Natural killer cell (primary cell): Measurements from ENCODE around the gene STK11IP. TPM values are rescaled to one million over a fixed set of nuclear protein-coding genes. Genes with fewer than 3 reads are reported as not detected.
A peak's percentile ranks its signal among the peaks of the same experiment; 100 is the strongest.

Source experiments
- ATAC-seq, 3 donors: fragments of 150-1000 bp in 2 of 3; fragments of 200-7000 bp in 1 of 3; cut with Tn5 transposase; 1 replicate in 1 of 3; 2 replicates in 2 of 3; pipeline ENCODE4 v1.10.0; 2021; ENCODE audit warnings: mild to moderate bottlenecking in 2 of 3, moderate library complexity in 2 of 3
- DNase-seq, 2 donors: peaks; one replicate each; pipeline versions ENCODE4 v3.0.0 to v3.0.0-alpha.2; 2013 to 2021; ENCODE audit warnings: mixed read lengths in 1 of 2
- H3K27ac ChIP-seq: one replicate; pipeline ENCODE4 v1.5.1; 2013; ENCODE audit warnings: mild to moderate bottlenecking, low read length
- H3K27me3 ChIP-seq: one replicate; pipeline ENCODE4 v1.6.1; 2013; ENCODE audit warnings: low read length; ENCODE audit not compliant: control insufficient read depth, insufficient read depth
- H3K36me3 ChIP-seq: one replicate; pipeline ENCODE4 v1.6.1; 2013; ENCODE audit warnings: low read length; ENCODE audit not compliant: control insufficient read depth, insufficient read depth
- H3K4me1 ChIP-seq: one replicate; pipeline ENCODE4 v1.6.1; 2013; ENCODE audit warnings: low read length; ENCODE audit not compliant: control insufficient read depth, insufficient read depth
- H3K4me3 ChIP-seq: one replicate; pipeline ENCODE4 v1.5.1; 2013; ENCODE audit warnings: low read length
- H3K9me3 ChIP-seq: one replicate; pipeline ENCODE4 v1.6.1; 2013; ENCODE audit warnings: low read length; ENCODE audit not compliant: control insufficient read depth, insufficient read depth
- H3K27ac Mint-ChIP-seq, 2 donors: one replicate each; pipeline ENCODE4 v1.8.0; 2022; ENCODE audit warnings: mild to moderate bottlenecking in 2 of 2, mixed read lengths in 2 of 2, moderate library complexity in 1 of 2
- H3K27me3 Mint-ChIP-seq, 2 donors: one replicate each; pipeline ENCODE4 v1.8.0; 2022; ENCODE audit warnings: low read depth in 2 of 2, mixed read lengths in 2 of 2
- H3K36me3 Mint-ChIP-seq: one replicate; pipeline ENCODE4 v1.8.0; 2022; ENCODE audit warnings: mixed read lengths
- H3K4me1 Mint-ChIP-seq, 2 donors: one replicate each; pipeline ENCODE4 v1.8.0; 2022; ENCODE audit warnings: mixed read lengths in 2 of 2
- H3K4me3 Mint-ChIP-seq: one replicate; pipeline ENCODE4 v1.8.0; 2022; ENCODE audit warnings: mild to moderate bottlenecking, moderate library complexity, mixed read lengths
- H3K9me3 Mint-ChIP-seq, 2 donors: one replicate each; pipeline ENCODE4 v1.8.0; 2022; ENCODE audit warnings: mixed read lengths in 2 of 2
- WGBS: methylation state at CpG from one replicate; pipeline ENCODE4 v1.1.7; 2013; ENCODE audit warnings: missing lambda C conversion rate; ENCODE audit not compliant: insufficient coverage; 5-methylcytosine and 5-hydroxymethylcytosine counted together
- intact Hi-C: fragments of 100-400 bp; cut with micrococcal nuclease; formaldehyde crosslinking; loops from one replicate; pipeline ENCODE4 v1.14.2; 2022
- total RNA-seq, 4 donors: library from RNA; stranded (reverse); fragments of 120-200 nt in 1 of 4; gene quantifications; one replicate each; pipeline versions ENCODE4 v1.2.3 to v1.2.4, GENCODE V29; 2013 to 2022
- TF ChIP-seq, protein P1 (sequence below): fragments of 200-600 bp; IDR thresholded peaks from one replicate; pipeline ENCODE4 v1.8.0; 2022; ENCODE audit warnings: antibody characterized with exemption

Gene STK11IP
- total RNA-seq, 3 donors from 2014 or later (not counting 1 experiment from before 2014, with no cell fraction given) = 56.1 to 76.0 (median 65.2) TPM

DNA sequence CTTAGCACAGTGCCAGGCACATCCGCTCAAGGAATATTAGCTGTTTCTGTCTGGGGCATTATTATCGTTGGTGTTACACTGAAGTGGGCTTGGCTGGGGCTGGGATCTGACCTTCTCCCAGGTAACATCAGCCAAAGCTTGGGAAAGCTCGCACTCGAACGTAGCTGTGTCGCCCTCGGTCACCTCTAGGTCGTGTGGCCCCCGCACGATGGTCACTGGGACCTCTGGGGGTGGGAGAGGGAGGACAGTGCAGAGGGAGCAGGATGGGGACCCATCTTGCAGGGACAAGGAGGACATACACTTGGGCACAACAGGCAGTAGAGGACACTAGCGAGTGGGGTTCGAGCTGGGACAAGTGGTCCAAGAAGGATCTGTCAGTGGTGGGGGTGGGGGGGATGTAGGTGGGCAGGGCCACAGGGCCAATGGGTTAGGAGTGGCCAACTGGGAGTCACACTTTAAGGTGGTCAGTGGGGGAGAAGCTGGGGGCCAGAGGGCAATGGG is 44.1 kb upstream of the STK11IP start:
- H3K27ac Mint-ChIP-seq = no peak overlapping the region

GRCh38 chr2:219554350-219554749 is 43.3 kb upstream of the STK11IP start:
- Mint-ChIP-seq H3K4me3 (no peak overlapping the region), H3K9me3 (no peaks in the 10 kb centered on the region), H3K36me3 (no peaks in the 10 kb centered on the region), H3K27ac (no peak overlapping the region), H3K27me3 (peaks cover 8 to 22% of the 10 kb centered on the region in 2 donors), H3K4me1 (peaks cover 5 to 17% of the 10 kb centered on the region in 2 donors)
- ATAC-seq (no peak), DNase-seq (no peak)
- Histone ChIP-seq H3K9me3 (no peaks in the 10 kb centered on the region), H3K36me3 (no peaks in the 10 kb centered on the region), H3K27ac (no peak overlapping the region), H3K4me3 (no peak overlapping the region), H3K4me1 (peaks cover 20% of the 10 kb centered on the region), H3K27me3 (peaks cover 28% of the 10 kb centered on the region)
- TF ChIP-seq, protein P1, sequence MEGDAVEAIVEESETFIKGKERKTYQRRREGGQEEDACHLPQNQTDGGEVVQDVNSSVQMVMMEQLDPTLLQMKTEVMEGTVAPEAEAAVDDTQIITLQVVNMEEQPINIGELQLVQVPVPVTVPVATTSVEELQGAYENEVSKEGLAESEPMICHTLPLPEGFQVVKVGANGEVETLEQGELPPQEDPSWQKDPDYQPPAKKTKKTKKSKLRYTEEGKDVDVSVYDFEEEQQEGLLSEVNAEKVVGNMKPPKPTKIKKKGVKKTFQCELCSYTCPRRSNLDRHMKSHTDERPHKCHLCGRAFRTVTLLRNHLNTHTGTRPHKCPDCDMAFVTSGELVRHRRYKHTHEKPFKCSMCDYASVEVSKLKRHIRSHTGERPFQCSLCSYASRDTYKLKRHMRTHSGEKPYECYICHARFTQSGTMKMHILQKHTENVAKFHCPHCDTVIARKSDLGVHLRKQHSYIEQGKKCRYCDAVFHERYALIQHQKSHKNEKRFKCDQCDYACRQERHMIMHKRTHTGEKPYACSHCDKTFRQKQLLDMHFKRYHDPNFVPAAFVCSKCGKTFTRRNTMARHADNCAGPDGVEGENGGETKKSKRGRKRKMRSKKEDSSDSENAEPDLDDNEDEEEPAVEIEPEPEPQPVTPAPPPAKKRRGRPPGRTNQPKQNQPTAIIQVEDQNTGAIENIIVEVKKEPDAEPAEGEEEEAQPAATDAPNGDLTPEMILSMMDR = no peak
- intact Hi-C loops = no loop called here
- WGBS = 93% methylated on average over 15 of the region's 15 CpGs

More for the DNA sequence above, 44.1 kb upstream of the STK11IP start:
- H3K4me3 ChIP-seq = no peak overlapping the region
- H3K27ac ChIP-seq = no peak overlapping the region
- peak overlapping the region; percentile 45 for H3K4me3 Mint-ChIP-seq
- peaks cover 28% of the 10 kb centered on the region for H3K27me3 ChIP-seq
- intact Hi-C loops = loop anchor here (2.0 kb wide), 1 partner anchor 45 kb away; no protein-coding TSS in a partner anchor
- peaks cover 20% of the 10 kb centered on the region for H3K4me1 ChIP-seq
- no peaks in the 10 kb centered on the region for H3K9me3 Mint-ChIP-seq
- no peaks in the 10 kb centered on the region for H3K36me3 Mint-ChIP-seq
- peaks cover 8 to 22% of the 10 kb centered on the region in 2 donors for H3K27me3 Mint-ChIP-seq
- TF ChIP-seq, protein P1 = no peak
- H3K4me1 Mint-ChIP-seq = peaks cover 5 to 17% of the 10 kb centered on the region in 2 donors
- H3K9me3 ChIP-seq = no peaks in the 10 kb centered on the region
- no peaks in the 10 kb centered on the region for H3K36me3 ChIP-seq
- 88% methylated on average over 12 of the region's 12 CpGs for WGBS
- ATAC-seq (no peak), DNase-seq (no peak)

- ATAC-seq (no peak), DNase-seq (no peak)
- Mint-ChIP-seq H3K27ac (no peak overlapping the region), H3K9me3 (no peaks in the 10 kb centered on the region), H3K4me1 (peaks cover 5 to 15% of the 10 kb centered on the region in 2 donors), H3K4me3 (no peak overlapping the region), H3K36me3 (no peaks in the 10 kb centered on the region), H3K27me3 (peaks cover 8 to 19% of the 10 kb centered on the region in 2 donors)
- Histone ChIP-seq H3K36me3 (no peaks in the 10 kb centered on the region), H3K4me3 (no peak overlapping the region), H3K27ac (no peak overlapping the region), H3K4me1 (peaks cover 20% of the 10 kb centered on the region), H3K9me3 (no peaks in the 10 kb centered on the region), H3K27me3 (peaks cover 28% of the 10 kb centered on the region)
- TF ChIP-seq, protein P1 = no peak
- 90% methylated on average over 20 of the region's 20 CpGs for WGBS
- intact Hi-C loops = no loop called here
Observed at GRCh38 chr2:219555956-219556355, 41.7 kb upstream of the STK11IP start.

DNA sequence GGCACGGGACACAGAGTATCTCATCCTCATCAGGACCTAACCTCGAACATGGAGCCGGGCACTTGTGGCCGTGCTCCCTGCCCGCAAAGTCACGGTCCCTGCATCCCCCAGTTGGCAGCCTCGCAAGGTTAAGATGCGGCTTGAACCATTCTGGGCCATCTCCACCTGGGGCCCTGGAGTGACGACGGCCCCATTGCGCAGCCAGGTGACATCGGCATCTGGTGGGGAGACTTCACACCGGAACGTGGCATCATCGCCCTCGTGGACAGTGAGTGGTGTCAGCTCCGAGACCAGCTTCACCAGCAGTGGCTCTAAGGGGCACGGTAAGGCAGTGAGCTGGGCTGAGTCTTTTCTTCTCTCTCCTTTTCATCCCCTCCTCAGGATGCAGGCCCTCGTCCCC is 41.2 kb upstream of the STK11IP start:
- Mint-ChIP-seq H3K4me1 (peaks cover 5 to 12% of the 10 kb centered on the region in 2 donors), H3K9me3 (no peaks in the 10 kb centered on the region), H3K27ac (no peak overlapping the region), H3K36me3 (no peaks in the 10 kb centered on the region), H3K27me3 (peaks cover 8 to 17% of the 10 kb centered on the region in 2 donors), H3K4me3 (no peak overlapping the region)
- TF ChIP-seq, protein P1 = no peak
- Histone ChIP-seq H3K36me3 (no peaks in the 10 kb centered on the region), H3K27me3 (peaks cover 24% of the 10 kb centered on the region), H3K4me1 (peaks cover 18% of the 10 kb centered on the region), H3K4me3 (no peak overlapping the region), H3K9me3 (no peaks in the 10 kb centered on the region), H3K27ac (no peak overlapping the region)
- DNase-seq = no peak
- ATAC-seq = no peak
- 92% methylated on average over 19 of the region's 19 CpGs for WGBS
- intact Hi-C loops = no loop called here
